Dedifferentiated amniotic fluid mesenchymal stem cell (primary cell): ENCODE measurements around the gene TM4SF20.

Experiments
- DNase-seq: peaks from one replicate; pipeline ENCODE4 v3.0.0-alpha.2; 2016; ENCODE audit errors: extremely low spot score

The TM4SF20 gene

GRCh38 chr2:227379095-227379494 is at the start of gene TM4SF20:
TM4SF20 (minus strand) TSS chr2:227379306; CDS start chr2:227379268, 38 bp downstream.
- DNase-seq: no peak

- no peak for DNase-seq
These were observed 49.7 kb upstream of the TM4SF20 start for GRCh38 chr2:227428731-227429285.

- DNase-seq: no peak
These were observed 44.8 kb upstream of the TM4SF20 start for GRCh38 chr2:227423656-227424499.

- DNase-seq: no peak
These were observed 41.3 kb upstream of the TM4SF20 start for GRCh38 chr2:227420087-227421052.

- DNase-seq: no peak
These were observed 37.6 kb upstream of the TM4SF20 start for GRCh38 chr2:227416701-227417100.

GRCh38 chr2:227415538-227416424 is 36.7 kb upstream of the TM4SF20 start:
- DNase-seq: peak; percentile 88

GRCh38 chr2:227414846-227415245 is 35.7 kb upstream of the TM4SF20 start:
- DNase-seq: no peak

- DNase-seq: no peak
These were observed 34.3 kb upstream of the TM4SF20 start for GRCh38 chr2:227413371-227413770.

- no peak for DNase-seq
These were observed 33.8 kb upstream of the TM4SF20 start for GRCh38 chr2:227412877-227413276.

GRCh38 chr2:227411990-227412350 is 32.9 kb upstream of the TM4SF20 start:
- no peak for DNase-seq

GRCh38 chr2:227411320-227411989 is 32.3 kb upstream of the TM4SF20 start:
- DNase-seq: no peak

- no peak for DNase-seq
These were observed 31.1 kb upstream of the TM4SF20 start for GRCh38 chr2:227410191-227410590.

GRCh38 chr2:227407591-227408151 is 28.6 kb upstream of the TM4SF20 start:
- no peak for DNase-seq

- DNase-seq: peak; percentile 100
These were observed 27.3 kb upstream of the TM4SF20 start for GRCh38 chr2:227406177-227407031.

GRCh38 chr2:227404585-227405271 is 25.6 kb upstream of the TM4SF20 start:
- no peak for DNase-seq

- no peak for DNase-seq
These were observed 23.9 kb upstream of the TM4SF20 start for GRCh38 chr2:227402959-227403358.

- no peak for DNase-seq
These were observed 23.2 kb upstream of the TM4SF20 start for GRCh38 chr2:227402321-227402720.

GRCh38 chr2:227401550-227401949 is 22.4 kb upstream of the TM4SF20 start:
- DNase-seq: no peak
